HepG2 (cell line): ENCODE results near the gene GUCY2C.

ENCODE experiments used
- POLR2A ChIP-seq, 2 experiments: IDR thresholded peaks; 2 replicates each; pipeline ENCODE4 v1.6.1; 2011; ENCODE audit warnings: low read depth in 2 of 2, low read length in 2 of 2, mild to moderate bottlenecking in 1 of 2, moderate library complexity in 1 of 2; ENCODE audit not compliant: insufficient read depth in 1 of 2
- POLR2AphosphoS5 ChIP-seq: IDR thresholded peaks from 2 replicates; pipeline ENCODE4 v1.6.1; 2012; ENCODE audit warnings: low read depth, low read length
- YY1 ChIP-seq: IDR thresholded peaks from 2 replicates; pipeline ENCODE4 v1.6.1; 2011; ENCODE audit warnings: low read length, low read depth, moderate library complexity, mild to moderate bottlenecking; ENCODE audit not compliant: insufficient read depth, insufficient replicate concordance
- ZNF441 ChIP-seq: sonication (generic); formaldehyde crosslinking; IDR thresholded peaks from 2 replicates; pipeline ENCODE4 v1.7.0; 2021; ENCODE audit warnings: missing genetic modification reagents, borderline replicate concordance
- ZNF772 ChIP-seq: sonication (generic); formaldehyde crosslinking; IDR thresholded peaks from 2 replicates; pipeline ENCODE4 v1.5.0; 2020; ENCODE audit warnings: mild to moderate bottlenecking, missing genetic modification reagents
- TF ChIP-seq, protein P1 (sequence below): sonication (generic); formaldehyde crosslinking; conservative IDR thresholded peaks from 2 replicates; pipeline ENCODE4 v1.8.0; 2022; ENCODE audit warnings: low read depth, missing genetic modification reagents
- TF ChIP-seq, protein P2 (sequence below): sonication (generic); formaldehyde crosslinking; IDR thresholded peaks from 2 replicates; pipeline ENCODE4 v1.5.0; 2020; ENCODE audit warnings: mild to moderate bottlenecking, missing genetic modification reagents, moderate library complexity

- TF ChIP-seq ZNF772 (CRISPR knock-in tag) (no peak), POLR2AphosphoS5 (no peak), YY1 (no peak), POLR2A (IDR thresholded peaks at IDR 0.05; ENCODE audit: insufficient read depth in 1 of 2, low read depth in 2 of 2, low read length in 2 of 2) (no peak), ZNF441 (no peak)
- TF ChIP-seq, protein P1, sequence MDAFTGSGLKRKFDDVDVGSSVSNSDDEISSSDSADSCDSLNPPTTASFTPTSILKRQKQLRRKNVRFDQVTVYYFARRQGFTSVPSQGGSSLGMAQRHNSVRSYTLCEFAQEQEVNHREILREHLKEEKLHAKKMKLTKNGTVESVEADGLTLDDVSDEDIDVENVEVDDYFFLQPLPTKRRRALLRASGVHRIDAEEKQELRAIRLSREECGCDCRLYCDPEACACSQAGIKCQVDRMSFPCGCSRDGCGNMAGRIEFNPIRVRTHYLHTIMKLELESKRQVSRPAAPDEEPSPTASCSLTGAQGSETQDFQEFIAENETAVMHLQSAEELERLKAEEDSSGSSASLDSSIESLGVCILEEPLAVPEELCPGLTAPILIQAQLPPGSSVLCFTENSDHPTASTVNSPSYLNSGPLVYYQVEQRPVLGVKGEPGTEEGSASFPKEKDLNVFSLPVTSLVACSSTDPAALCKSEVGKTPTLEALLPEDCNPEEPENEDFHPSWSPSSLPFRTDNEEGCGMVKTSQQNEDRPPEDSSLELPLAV (CRISPR knock-in tag): no peak
- TF ChIP-seq, protein P2, sequence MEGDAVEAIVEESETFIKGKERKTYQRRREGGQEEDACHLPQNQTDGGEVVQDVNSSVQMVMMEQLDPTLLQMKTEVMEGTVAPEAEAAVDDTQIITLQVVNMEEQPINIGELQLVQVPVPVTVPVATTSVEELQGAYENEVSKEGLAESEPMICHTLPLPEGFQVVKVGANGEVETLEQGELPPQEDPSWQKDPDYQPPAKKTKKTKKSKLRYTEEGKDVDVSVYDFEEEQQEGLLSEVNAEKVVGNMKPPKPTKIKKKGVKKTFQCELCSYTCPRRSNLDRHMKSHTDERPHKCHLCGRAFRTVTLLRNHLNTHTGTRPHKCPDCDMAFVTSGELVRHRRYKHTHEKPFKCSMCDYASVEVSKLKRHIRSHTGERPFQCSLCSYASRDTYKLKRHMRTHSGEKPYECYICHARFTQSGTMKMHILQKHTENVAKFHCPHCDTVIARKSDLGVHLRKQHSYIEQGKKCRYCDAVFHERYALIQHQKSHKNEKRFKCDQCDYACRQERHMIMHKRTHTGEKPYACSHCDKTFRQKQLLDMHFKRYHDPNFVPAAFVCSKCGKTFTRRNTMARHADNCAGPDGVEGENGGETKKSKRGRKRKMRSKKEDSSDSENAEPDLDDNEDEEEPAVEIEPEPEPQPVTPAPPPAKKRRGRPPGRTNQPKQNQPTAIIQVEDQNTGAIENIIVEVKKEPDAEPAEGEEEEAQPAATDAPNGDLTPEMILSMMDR (CRISPR knock-in tag): no peak
Measured at GRCh38 chr12:14635776-14636175, 60.6 kb downstream of the GUCY2C start.
